Stimulated activated CD8-positive, alpha-beta memory T cell treated with anti-CD3 and anti-CD28 coated beads, Interleukin-15, amount 100 ng/mL, for 48 hours (primary cell): Measurements from ENCODE around the gene KY.

Experiments
- DNase-seq, 2 donors: peaks; one replicate each; pipeline ENCODE4 v3.0.0-alpha.2; 2020; ENCODE audit warnings: low read depth in 2 of 2

KY gene

DNA sequence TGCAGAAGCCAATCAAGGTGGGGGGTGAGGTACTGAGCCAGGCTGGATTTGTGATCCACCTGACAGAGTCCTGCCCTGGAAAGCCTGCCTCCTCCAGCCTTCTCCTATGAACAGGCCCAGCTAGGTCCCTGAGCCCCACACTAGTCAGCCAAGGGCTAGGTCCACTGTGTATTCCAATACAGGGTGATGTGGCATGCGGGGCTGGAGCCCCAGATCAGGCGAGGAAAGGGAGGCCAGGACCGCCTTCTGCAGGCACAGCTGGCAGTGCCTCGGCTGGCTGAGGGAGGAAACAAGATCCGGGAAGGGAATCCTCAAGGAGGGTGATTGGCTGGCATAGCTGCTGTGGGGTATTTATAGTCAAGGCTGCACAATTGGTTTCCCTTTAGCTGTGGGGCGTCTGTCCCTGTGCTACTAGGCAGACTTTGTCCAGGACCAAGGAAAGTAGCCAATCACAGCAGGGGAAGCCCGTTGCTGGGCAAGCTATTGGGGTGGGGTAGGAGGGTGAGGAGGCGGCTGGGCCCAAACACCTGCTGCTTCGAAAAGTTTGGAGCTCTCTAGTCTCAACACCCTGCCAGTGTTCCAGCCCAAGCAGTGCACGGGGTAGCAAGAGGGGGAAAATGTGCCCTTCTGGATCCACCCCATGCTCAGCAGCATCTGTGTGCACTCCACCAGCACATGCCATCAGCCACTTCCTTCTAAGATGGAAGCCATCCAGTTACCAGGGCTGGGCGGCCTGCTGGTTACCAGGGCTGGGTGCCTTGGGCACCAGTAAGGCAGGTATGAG lies 5.9 kb downstream of the KY start:
- no peak for DNase-seq

DNA sequence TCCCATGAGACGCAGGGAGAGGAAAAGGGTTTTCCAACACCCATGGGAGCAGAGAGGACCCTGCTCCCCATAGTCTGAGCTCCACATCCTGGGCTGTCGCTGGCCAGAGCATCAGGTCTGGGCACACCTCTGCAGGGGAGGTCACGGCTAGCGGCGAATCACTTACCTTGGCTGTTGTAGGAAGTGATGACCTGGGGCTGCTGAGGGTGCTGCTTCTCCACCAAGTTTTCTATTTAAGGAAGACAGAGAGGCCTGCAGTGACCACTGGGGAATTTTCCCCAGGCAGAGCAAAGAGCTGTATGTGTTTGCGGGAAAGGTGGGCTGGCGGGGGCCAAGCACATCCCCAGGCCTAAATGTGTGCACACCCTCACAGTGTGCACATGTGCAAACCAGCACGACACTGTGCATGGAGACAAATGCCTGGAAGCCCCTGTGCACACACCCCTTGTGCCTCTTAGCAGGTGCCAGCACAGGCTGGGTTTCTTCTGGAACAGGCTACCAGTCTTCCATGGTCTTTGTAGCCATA lies 7.6 kb downstream of the KY start:
- DNase-seq: no peak

DNA sequence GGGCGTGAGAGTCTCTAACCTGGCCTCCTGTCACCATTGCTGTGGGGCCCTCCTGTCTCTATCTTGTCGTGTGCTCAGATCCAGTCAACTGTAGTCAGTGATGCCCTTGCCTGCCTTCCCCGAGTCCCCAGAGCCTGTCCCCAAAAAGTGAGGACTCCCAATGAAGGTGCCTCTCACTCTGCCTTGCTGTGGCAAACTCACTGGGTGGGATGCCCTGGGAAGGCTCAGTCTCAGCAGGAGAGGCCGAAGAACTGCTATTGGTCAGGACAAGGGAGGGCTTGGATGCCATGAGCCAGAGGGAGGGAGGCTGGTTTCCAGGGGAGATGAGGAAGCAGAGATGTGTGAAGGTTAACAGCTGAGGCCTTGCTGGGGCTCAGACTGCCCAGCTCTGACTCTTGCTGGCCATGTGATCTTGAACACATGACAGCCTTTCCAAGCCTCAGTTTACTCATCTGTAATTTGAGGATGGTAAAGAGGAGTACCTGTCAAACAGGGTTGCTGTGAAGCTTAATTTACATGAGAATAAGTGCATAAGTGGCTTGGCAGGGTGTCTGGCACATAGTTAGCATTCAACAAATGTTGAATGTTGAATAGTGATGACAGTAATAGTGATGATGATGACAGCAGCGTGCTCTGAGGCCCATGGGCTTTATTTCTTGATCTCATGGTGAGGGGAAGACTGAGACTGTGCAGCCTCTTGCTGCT lies 8.2 kb downstream of the KY start:
- DNase-seq: no peak

DNA sequence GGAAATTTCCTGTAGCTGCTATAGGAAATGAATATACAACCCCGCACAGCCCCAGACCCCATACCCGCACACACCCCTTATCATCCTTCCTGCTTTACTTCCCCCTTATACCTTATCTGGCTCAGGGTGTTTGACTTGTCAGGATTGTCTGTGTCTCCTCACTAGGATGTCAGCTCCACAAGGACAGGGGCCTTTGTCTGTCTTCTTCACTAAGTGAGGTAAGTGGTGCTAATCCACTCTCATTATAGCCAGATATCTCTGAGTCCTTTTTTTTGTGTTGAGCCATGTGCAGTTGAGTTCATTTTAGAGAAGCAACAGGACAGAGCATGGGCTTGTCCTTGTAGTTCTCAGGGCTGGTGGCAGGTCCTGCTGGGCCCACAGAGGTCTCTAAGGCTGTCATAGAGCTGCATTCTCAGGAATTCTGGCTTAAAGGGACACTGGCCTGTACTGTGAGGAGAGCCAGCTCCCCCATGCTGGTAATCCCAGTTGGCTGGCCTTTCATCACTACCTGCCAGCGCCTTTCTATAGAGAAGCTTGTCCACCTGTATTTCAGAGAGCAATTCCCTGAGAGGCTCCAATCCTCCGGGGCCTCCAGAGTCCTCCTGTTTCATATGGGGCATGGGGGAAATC lies 9.0 kb downstream of the KY start:
- DNase-seq: no peak

DNA sequence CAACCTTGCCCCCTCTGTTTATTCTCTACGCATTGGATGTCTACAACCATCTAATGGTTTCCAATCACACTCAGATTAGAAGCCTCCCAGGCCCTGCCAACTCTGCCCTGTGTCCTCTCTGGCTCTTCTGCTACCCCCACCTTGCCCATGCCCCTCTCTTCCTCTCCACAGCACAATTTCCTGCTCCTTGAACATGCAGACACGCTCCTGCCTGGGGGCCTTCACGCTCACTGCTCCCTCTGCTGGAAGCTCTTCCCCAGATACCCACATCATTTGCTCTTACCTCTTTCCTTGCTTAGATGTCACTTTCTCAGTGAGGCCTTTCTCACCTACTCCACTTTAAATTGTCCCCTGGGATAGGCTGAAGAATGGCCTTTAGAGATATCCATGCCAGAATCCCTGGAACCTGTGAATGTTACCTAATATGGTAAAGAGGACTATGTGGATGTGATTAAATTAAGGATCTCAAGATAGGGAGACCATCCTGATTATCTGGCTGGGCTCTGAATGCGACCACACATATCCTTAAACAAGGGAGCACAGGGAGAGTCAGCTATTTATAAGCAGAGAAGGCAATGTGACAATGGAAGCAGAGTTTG lies 9.9 kb downstream of the KY start:
- no peak for DNase-seq

DNA sequence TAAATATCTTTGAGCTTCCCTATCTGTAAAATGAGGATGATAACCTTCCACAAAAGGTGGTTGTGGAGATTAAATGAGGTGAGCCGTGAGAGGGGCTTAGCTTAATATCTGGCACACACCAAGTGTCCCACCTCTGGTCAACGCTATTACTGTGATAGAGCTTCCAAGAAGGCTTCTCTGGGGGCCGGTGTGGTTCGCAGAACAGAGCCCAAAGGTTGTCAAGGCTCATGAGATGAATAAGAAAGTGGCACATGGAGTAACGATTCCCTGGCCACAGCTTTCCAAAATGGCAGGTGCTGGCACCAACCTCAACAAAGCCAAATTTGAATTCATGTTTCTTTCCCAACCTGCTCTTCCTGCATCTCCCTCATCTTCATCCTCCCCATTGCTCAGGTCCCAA lies 10.4 kb downstream of the KY start:
- no peak for DNase-seq

DNA sequence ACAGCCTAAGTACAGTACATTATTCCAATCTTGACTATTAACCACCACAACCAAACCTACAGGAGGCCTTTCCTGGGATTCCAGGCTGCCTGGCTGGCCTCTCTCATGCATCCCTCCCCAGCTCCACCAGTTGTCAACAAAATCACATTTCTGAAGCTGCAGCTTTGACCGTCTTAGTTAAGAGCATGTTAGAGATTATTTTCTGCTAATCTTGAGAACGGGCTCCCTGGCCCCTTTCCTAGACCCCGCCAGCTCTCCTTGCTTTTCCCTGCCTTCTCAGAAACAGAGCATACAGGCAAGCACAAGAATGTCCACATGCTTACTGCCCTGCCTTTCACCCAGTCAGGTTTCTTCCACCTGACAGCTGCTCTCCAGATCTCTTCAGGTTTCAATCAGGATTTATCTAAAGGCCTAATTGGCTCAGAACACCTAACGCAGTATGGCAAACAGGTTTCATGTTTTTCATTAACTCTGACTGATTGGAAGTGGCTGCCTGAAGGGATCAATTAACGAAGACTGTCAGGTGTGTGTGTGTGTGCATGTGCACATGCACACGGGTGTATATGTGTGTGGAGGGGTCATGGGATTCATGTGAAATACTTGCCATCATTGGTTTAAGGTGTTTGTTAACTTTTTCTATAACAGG lies 12.3 kb downstream of the KY start:
- no peak for DNase-seq

DNA sequence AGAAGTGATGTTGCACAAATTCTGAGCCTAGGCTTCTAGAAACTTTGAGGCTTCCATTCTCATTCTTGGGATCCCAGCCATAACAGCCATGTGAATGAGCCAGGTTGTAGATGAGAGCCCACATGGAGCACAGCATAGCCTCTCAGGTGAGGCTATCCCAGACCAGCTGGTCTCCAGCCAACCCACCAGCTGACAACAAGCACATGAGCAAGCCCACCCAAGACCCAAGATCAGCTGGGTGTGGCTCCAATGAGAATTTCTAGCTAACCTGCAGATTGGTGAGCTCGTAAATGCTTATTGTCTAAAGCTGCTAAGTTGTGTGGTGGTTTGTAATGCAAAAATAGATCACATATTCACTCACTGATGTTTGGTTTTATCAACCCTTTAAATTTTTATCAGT lies 14.4 kb downstream of the KY start:
- DNase-seq: no peak

DNA sequence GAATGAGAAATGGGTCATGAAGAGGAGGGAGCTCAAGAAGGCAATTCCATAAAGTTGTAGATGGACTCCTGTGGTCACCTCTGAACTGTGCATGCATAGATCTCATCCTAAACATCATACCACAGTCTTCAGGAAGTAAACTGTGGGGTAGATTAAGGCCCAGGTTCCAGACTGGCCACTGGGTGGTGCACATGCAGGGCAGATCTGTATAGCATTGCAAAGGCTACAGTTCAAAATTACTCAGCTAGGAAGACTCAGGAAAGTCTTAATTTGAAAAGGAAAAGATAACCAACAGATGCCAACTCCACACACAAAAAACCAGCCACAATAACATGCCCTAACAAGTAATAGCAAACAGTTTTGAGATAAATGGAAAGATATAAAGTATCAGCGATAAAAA lies 20.3 kb downstream of the KY start:
- no peak for DNase-seq

DNA sequence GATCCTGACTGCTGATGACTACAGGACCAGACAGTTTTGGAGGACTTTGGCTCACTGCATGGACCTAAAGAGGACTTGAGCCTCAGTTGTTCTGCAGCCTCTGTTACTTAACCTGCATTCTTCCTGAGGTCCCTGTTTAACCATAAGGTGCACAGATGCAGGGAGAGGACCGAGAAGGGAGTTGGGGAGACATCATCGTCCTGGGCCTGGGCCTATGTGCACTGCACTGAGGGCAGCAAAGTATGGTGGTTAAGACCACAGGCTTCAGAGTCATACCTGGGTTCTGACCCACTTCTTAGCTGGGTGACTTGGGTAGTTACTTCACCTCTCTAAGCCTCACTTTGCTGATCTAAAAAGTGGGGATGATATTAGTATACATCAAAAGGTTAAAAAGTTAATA lies 21.9 kb downstream of the KY start:
- no peak for DNase-seq

DNA sequence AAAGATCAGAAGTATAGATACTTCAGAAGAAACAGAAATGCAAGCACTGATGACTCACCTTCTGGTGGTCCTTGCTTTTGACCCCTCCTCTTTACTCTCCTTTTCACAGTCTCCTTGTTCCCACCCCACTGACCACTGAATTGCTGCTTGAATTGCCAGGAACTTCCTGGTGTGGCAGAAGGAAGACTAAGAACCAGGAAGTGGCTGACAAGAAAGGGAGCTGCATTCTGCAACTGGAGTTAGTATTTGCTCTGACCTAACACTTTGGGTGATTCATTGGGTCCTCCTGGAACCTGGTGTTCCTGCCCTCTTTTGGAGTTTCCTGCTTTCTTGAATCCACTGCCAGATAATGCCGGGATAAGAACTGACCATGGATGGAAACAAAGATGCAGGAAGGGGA lies 23.0 kb downstream of the KY start:
- DNase-seq: no peak

DNA sequence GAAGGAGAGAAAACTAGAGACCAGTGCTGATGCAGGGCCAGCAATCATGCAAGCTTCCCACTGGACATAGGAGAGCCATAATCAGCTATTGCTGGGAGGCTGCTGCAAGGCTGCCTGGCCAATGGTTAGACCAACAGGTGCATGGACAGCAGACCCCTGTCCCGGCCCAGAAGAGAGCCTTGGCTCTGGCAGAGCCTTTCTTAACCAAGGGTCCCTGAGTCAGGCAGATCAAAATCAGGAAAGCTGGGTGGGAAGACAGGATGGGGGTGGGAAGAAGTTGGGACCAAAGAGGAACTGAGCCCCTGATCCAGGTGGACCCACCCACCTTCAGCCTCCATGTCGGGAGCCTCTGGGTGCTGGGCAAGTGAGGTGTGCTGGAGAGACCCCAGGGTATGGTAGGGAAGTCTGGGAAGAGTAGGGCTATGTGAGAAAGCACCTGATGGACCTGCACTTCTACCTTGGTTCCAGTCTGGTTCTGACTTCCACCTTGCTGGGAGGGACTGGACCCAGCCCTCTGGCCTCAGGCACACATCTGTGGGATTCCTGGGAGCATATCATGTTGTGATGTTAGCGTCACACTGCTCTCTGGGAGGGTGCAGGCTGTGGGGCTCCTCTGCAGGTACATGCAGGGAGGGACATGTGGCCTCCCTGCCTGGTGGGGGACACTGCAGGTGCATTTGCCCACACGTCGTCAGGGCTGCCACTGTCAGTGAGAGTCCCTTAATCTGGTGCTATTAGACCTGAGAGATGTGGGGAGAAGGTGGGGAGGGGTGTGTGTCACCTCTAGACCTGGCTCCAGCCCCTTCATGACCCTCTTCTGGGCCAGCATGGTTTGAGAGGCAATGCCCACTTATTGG lies 24.7 kb downstream of the KY start:
- DNase-seq: no peak

DNA sequence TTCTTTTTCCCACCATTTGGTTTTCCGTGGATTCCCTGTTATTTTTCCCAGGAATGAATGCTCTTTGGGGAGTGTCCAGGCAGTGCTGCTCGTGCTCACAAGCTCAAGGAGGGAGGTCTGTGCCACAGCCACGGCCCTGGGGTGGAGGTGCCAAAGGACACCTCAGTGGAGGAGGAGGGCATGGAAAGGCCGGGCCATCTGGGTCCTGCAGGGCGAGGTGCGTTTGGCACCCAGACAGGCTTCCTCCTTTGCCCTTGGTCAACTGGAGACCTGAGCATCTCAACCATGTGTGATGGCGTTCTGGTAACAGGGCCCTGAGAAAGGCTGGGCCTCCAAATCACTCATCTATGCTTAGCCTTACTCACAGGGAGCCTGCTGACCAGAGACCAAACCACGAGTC lies 25.4 kb downstream of the KY start:
- no peak for DNase-seq

DNA sequence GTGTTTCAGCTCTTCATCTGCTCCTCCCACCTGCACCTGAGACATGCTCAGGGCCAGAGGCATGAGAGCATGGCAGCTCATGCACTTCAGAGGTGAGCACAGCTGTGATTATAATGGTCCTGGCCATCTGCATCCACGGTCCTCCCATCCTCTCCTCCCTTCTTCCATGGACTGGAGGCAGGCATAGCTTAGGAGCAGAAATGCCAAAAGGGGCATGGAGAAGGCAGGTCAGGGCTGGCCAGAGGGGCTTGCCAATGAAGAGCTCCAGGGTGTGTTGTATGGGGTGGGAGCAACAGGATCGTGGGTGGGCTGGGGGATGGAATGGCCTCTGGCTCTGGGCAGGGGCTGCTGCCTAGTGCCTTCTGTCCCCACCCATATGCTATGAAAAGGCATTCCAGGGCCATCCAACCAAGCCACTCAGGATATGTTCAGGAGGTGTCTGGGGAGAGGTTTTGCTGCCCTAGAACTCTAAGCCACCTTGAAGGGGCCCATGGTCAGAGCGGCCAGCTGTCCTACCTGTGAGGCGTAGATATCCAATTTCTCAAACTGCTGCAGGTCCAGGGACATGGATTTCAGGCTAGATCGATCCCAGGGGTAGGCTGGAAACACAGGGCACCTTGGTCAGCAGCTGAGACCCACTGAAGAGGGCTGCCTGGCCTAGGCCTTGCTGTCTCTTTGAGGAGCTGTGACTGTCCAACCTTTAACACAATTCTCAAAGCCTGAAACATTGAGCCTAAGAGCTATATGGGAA lies 26.1 kb downstream of the KY start:
- no peak for DNase-seq

DNA sequence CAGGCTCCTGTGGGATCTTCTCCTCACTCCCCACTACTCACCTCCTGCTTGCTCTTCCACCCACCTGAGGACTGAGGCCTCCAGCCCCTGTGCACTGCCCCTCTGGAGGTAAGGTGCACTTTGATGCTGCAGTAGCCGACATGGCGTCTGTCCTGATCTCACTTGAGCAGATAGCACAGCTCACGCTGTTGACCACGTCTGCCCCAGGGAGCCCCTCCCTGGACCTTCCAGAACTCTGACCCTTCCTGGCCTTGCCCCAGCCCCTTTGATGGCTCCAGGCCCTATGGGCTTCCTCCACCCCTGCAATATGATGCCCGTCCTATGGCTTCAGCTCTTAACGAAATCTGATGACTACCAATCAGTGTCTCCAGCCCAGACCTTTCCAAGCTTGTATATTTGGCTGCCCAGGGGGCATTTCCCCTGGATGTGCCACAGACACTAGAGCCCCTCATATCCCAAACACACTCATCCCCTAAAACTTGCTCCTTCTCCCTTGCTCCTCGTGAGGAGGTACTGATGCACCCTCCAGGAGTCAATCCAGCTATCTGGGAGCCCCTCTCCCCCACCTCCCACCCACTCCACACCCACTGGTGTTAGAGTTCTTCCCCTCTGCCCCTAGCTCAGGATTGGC lies 27.1 kb downstream of the KY start:
- no peak for DNase-seq

DNA sequence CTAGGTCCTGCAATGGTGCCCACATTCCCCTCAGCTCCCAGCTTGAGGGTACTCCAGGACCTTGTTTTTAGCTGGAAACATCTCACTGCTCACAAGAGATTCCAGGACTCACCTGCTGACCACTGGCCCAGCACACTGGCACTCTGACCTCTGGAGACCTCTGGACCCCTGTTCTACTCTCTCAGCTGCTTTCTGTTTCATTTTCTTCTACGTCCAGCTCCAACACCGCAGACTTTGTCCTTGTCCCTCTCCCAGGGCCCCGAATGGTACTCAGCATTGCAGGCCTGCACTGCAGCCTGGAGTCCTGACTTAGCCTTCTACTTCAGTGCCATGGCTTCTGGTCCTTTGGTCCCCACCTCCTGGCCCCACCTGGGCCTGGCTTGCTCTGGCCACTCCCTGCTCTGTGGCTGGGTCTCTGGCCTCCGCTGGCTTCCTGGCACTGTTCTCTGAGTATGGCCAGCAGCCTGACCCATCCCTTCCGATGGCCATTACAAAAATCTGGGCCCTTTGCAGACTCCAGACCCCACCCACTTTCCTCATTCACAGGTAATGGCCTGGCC lies 27.9 kb downstream of the KY start:
- DNase-seq: no peak

DNA sequence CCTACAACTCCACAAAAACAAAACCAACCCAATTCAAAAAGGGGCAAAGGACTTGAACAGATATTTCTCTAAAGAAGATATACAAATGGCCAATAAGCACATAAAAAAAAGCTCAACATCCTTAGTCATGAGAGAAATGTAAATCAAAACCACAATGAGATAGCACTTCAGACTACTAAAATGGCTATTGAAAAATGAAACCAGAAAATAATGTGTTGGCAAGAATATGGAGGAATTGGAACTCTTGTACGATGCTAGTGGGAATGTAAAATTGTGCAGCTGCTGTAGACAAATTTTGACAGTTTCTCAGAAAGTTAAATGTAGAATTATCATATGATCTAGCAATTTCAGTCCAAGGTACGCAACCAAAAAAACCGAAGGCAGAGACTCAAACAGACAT lies 29.0 kb downstream of the KY start:
- no peak for DNase-seq

DNA sequence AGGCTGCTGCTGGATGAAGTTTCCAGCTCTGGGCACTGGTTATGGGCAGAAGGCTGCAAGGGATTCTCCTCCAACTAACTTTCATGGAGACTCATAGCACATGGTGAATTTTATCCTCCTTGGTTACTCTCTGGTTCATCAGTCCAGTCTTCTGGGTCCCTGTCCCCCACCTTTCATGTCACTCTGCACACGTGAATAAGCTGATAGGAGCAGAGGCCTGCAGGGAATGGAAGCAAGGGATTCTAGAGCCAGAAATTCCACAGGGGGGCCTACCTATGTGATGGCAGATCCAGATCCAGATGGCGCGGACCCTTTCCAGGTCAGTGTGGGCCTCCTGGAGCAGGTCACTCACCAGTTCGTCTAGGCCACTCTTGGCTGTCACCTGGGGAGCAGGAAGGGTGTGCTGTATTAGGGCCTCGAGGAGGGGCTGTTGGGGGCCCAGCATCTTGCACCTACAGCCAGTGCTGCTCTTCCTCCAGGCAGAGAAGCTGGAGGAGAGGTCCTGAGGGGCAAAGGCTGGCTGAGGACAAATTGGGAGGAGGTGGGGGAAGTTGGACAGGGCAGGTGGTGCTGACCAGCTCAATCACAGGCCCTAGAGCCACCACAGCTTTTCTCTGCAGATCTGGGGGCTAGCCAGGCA lies 30.2 kb downstream of the KY start:
- DNase-seq: no peak

DNA sequence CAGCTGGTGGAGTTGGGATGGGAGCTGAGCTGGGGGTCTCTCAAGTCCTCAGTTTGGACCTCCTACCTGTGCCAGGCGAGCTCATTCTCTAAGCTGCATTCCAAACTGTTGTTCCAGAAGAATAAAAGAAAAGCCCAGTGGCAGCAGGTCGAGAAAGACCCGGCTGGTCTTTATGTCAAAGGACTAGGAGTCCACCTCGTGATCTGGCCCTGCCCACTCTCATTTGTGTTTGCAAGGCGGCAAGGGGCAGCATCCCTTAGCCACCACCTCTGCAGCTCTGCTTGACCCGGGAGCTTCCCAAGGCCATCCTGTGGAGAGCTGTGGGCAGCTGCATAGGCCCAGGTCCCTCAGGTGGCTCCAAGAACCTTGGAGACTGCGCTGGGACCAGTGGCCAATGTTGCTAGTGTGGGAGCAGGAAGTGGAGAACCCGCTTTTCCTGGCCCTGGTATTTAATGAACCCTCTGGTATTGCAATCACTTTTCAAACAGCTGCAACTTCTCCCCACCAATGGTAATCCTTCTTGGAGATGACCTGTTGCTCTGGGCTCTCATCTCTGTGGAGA lies 30.9 kb downstream of the KY start:
- DNase-seq: no peak
